Transverse colon (tissue), 4 donors: ENCODE results near the gene ZNF618. TPM values are rescaled to one million over a fixed set of nuclear protein-coding genes. Genes with fewer than 3 reads are reported as not detected.

ENCODE experiments used
- DNase-seq: peaks from one replicate; pipeline ENCODE4 v3.0.0-alpha.2; 2019
- H3K27ac ChIP-seq, 4 donors: fragments of 200-600 bp; sonication (generic); 2 replicates each; pipeline ENCODE4 v1.5.1; 2016 to 2018; ENCODE audit warnings: inconsistent platforms in 4 of 4
- H3K27me3 ChIP-seq: fragments of 200-600 bp; sonication (generic); 2 replicates; pipeline ENCODE4 v1.5.1; 2017; ENCODE audit warnings: inconsistent platforms
- H3K36me3 ChIP-seq, 4 donors: fragments of 200-600 bp; sonication (generic); 2 replicates each; pipeline ENCODE4 v1.5.1; 2017 to 2019; ENCODE audit warnings: inconsistent platforms in 4 of 4
- H3K4me1 ChIP-seq, 4 donors: fragments of 200-600 bp; sonication (generic); 2 replicates each; pipeline ENCODE4 v1.5.1; 2017 to 2020; ENCODE audit warnings: inconsistent platforms in 4 of 4
- H3K4me3 ChIP-seq, 4 donors: fragments of 200-600 bp; sonication (generic); 1 replicate in 1 of 4; 2 replicates in 3 of 4; pipeline versions ENCODE4 v1.5.1 to v1.6.1; 2017 to 2019; ENCODE audit warnings: inconsistent platforms in 4 of 4
- H3K9me3 ChIP-seq, 2 donors: fragments of 200-600 bp; sonication (generic); 2 replicates each; pipeline ENCODE4 v1.5.1; 2017 to 2019; ENCODE audit warnings: inconsistent platforms in 2 of 2
- EP300 ChIP-seq: sonication (generic); formaldehyde crosslinking; IDR thresholded peaks from one replicate; pipeline ENCODE4 v1.6.1; 2017; ENCODE audit warnings: antibody characterized with exemption, low read depth
- POLR2A ChIP-seq: fragments of 450-650 bp; IDR thresholded peaks from one replicate; pipeline ENCODE4 v1.6.1; 2016; ENCODE audit warnings: antibody characterized with exemption, mild to moderate bottlenecking, moderate library complexity
- POLR2AphosphoS5 ChIP-seq, 3 donors: sonication (generic); formaldehyde crosslinking; IDR thresholded peaks; one replicate each; pipeline ENCODE4 v1.6.1; 2016; ENCODE audit warnings: antibody characterized with exemption in 3 of 3
- WGBS, 2 donors: methylation state at CpG; one replicate each; pipeline ENCODE4 v1.1.5; 2018; ENCODE audit warnings: low coverage in 1 of 2; 5-methylcytosine and 5-hydroxymethylcytosine counted together
- in situ Hi-C, 4 donors: fragments of 200-750 bp; cut with MboI; loops; one replicate each; pipeline versions ENCODE4 v1.15.0 to v1.15.1; 2017; ENCODE audit warnings: low sequenced_read_pairs in 3 of 4, low pct_ligation_motif_present in 1 of 4, low pct_unique_long_range_greater_than_20kb in 1 of 4
- intact Hi-C: fragments of 100-400 bp; cut with DNase I; formaldehyde crosslinking; loops from one replicate; pipeline ENCODE4 v1.15.1; 2023; ENCODE audit warnings: low total_unique reads
- total RNA-seq, 4 donors: library from RNA; depleted of rRNA; stranded (reverse); fragments of >200 nt; gene quantifications; one replicate each; pipeline ENCODE4 v1.1.0, GENCODE V29; 2016
- TF ChIP-seq, protein P1 (sequence below), 5 experiments: fragments of 200-600 bp in 3 of 5; fragments of 450-650 bp in 2 of 5; sonication (generic) in 3 of 5; IDR thresholded peaks; 1 replicate in 2 of 5; 2 replicates in 3 of 5; pipeline ENCODE4 v1.5.1; 2016 to 2017; ENCODE audit warnings: antibody characterized with exemption in 5 of 5, inconsistent platforms in 3 of 5, mild to moderate bottlenecking in 2 of 5, moderate library complexity in 1 of 5

ZNF618 gene
- total RNA-seq, 4 donors from 2014 or later = 2.2 to 8.6 (median 4.0) TPM

DNA sequence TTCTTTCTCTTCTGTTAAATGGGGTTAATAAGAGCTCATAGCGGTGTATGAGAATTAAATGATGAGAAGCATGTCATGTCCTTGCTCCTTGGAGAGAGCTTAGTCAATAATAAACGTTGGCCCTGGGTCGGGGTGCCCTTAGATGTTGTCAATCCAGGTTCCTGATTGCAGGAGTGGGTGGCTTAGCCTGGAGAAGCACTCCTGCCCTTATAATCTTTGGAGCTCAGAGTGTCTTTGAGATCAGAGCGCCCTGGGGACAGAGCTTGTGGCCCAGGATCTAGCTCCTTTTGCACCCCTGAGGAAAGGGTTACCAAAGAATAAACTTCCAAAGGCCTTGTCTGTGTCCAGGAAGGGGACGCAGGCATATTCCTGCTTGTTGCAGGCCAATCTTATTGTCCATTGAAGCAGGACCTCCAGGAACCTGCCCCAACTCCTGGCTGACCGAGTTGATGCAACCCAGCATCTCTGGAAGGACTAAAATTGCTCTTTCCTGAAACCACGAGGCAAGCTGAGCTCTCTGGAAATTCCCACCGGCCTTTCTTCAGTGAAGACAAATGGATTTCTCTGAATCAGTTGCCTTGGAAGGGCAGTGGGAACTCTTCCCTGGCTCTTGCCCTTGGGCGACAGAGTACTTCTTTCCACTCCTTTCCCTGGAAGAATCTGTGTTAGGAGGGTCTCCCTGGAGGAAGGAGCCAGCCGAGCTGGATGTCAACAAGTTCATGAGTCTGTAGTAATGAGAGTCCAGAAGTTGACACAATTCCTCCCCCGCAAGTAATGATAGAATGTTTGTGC is 208.4 kb downstream of the ZNF618 start:
- intact Hi-C loops = no loop called here
- WGBS, 2 donors = 75% methylated on average over 11 of the region's 11 CpGs; no CpG with 5 or more reads in 1 of the 2 donors
- H3K27ac ChIP-seq = no peak overlapping the region
- H3K27me3 ChIP-seq = no peaks in the 10 kb centered on the region
- H3K9me3 ChIP-seq = no peaks in the 10 kb centered on the region
- peaks cover 5 to 23% (median 18%) of the 10 kb centered on the region in 4 donors for H3K4me1 ChIP-seq
- no peaks in the 10 kb centered on the region for H3K36me3 ChIP-seq
- no peak for DNase-seq
- in situ Hi-C loops = loop anchor here in 3 of 4 donors (10.0 to 25.0 kb wide), 3 partner anchors 200 to 210 kb away; no protein-coding TSS in a partner anchor
- no peak for TF ChIP-seq EP300
- TF ChIP-seq, protein P1, sequence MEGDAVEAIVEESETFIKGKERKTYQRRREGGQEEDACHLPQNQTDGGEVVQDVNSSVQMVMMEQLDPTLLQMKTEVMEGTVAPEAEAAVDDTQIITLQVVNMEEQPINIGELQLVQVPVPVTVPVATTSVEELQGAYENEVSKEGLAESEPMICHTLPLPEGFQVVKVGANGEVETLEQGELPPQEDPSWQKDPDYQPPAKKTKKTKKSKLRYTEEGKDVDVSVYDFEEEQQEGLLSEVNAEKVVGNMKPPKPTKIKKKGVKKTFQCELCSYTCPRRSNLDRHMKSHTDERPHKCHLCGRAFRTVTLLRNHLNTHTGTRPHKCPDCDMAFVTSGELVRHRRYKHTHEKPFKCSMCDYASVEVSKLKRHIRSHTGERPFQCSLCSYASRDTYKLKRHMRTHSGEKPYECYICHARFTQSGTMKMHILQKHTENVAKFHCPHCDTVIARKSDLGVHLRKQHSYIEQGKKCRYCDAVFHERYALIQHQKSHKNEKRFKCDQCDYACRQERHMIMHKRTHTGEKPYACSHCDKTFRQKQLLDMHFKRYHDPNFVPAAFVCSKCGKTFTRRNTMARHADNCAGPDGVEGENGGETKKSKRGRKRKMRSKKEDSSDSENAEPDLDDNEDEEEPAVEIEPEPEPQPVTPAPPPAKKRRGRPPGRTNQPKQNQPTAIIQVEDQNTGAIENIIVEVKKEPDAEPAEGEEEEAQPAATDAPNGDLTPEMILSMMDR (IDR thresholded peaks at IDR 0.05) = no peak
- no peak for TF ChIP-seq POLR2AphosphoS5 (IDR thresholded peaks at IDR 0.05)
- no peak for TF ChIP-seq POLR2A
- no peak overlapping the region for H3K4me3 ChIP-seq

DNA sequence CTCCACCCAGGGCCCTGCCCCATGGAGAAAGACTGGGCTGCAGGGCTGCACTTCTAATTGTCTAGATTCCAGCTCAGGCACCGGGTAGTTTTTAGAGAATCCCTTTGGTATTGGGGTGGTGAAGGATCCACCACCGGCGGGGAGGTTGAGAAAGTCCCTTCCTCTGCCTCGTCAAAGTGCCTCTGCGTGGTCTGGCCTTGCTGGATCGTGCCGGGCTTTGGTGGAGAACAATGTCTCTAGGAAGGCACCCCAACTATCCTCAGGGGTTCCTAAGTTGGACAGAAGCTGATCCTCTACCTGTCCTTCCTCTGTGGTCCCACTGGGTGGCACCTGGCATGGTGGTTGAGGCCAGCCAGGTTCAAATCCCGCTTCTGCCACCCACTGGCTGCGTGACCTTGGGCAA is 209.3 kb downstream of the ZNF618 start:
- no peaks in the 10 kb centered on the region for H3K27me3 ChIP-seq
- in situ Hi-C loops (loop anchor here in 3 of 4 donors (10.0 to 25.0 kb wide), 3 partner anchors 199 to 209 kb away; no protein-coding TSS in a partner anchor), intact Hi-C loops (no loop called here)
- TF ChIP-seq EP300 = no peak
- TF ChIP-seq, protein P1 (IDR thresholded peaks at IDR 0.05) = no peak
- TF ChIP-seq POLR2AphosphoS5 (IDR thresholded peaks at IDR 0.05) = no peak
- TF ChIP-seq POLR2A = no peak
- 99% methylated on average over 9 of the region's 9 CpGs; no CpG with 5 or more reads in 1 of the 2 donors for WGBS, 2 donors
- peaks cover 5 to 23% (median 18%) of the 10 kb centered on the region in 4 donors for H3K4me1 ChIP-seq
- no peak for DNase-seq
- no peak overlapping the region for H3K4me3 ChIP-seq
- no peaks in the 10 kb centered on the region for H3K36me3 ChIP-seq
- H3K27ac ChIP-seq = no peak overlapping the region
- no peaks in the 10 kb centered on the region for H3K9me3 ChIP-seq

DNA sequence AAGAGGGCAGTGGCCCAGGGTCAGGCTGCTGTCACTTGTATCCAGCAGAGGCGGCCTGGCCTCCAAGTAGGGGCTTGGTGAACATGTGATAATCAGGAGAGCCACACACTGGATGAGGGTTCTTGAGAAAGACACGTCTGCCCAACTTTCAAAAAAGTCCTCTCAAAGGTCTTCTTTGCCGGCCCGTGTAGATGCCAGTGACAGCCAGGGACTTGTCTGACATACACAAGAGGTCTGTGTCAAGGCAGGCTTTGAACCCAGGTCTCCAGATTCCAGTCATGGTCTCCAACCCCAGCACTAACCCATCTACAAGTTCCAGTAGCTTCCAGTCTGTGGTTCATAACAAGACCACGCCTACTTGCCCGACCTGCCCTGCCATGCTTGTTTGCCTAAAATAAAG is 209.9 kb downstream of the ZNF618 start:
- H3K27me3 ChIP-seq = no peaks in the 10 kb centered on the region
- H3K27ac ChIP-seq = no peak overlapping the region
- H3K4me1 ChIP-seq = peaks cover 5 to 19% (median 16%) of the 10 kb centered on the region in 4 donors
- WGBS, 2 donors = 88 to 90% methylated on average over 2 to 6 of the region's 6 CpGs
- TF ChIP-seq POLR2AphosphoS5 (IDR thresholded peaks at IDR 0.05) (no peak), EP300 (no peak), POLR2A (no peak)
- TF ChIP-seq, protein P1 (IDR thresholded peaks at IDR 0.05) = no peak
- in situ Hi-C loops = loop anchor here in 3 of 4 donors (10.0 to 25.0 kb wide), 3 partner anchors 199 to 209 kb away; no protein-coding TSS in a partner anchor
- DNase-seq = no peak
- no peak overlapping the region for H3K4me3 ChIP-seq
- H3K9me3 ChIP-seq = no peaks in the 10 kb centered on the region
- no peaks in the 10 kb centered on the region for H3K36me3 ChIP-seq
- intact Hi-C loops = no loop called here

DNA sequence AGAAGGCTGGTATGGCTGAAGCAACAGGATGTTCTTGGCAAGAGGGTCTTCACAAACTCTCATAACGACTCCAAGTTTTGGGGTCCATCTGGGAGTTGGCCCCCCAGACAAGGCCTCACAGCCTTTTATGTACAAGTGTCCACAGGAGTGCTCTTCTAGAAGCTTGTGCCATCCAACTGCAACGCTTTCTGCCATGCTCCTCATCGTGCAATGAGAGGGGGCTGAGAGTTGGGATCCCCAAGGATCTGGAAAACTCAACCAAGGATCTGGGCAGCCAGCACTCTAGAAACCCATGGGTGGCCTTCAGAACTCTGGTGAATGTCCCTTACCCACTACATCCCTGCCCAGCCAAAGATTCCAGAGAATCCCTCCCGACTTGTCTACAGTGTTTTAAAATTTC is 210.5 kb downstream of the ZNF618 start:
- in situ Hi-C loops = loop anchor here in 3 of 4 donors (10.0 to 25.0 kb wide), 3 partner anchors 198 to 208 kb away; no protein-coding TSS in a partner anchor
- WGBS, 2 donors = 82% methylated on average over 4 of the region's 4 CpGs; no CpG with 5 or more reads in 1 of the 2 donors
- intact Hi-C loops = no loop called here

More for the DNA sequence above, 210.5 kb downstream of the ZNF618 start:
- TF ChIP-seq, protein P1 (IDR thresholded peaks at IDR 0.05) = no peak
- no peak for TF ChIP-seq POLR2A
- no peak for TF ChIP-seq POLR2AphosphoS5 (IDR thresholded peaks at IDR 0.05)
- no peak for TF ChIP-seq EP300
- Histone ChIP-seq H3K27ac (no peak overlapping the region), H3K4me3 (no peak overlapping the region), H3K36me3 (no peaks in the 10 kb centered on the region), H3K9me3 (no peaks in the 10 kb centered on the region), H3K4me1 (peaks cover 5 to 13% (median 10%) of the 10 kb centered on the region in 4 donors), H3K27me3 (no peaks in the 10 kb centered on the region)
- no peak for DNase-seq
